HG03378 (cell line): ENCODE measurements around the gene MOB3A.

ENCODE experiments used
- ATAC-seq: cut with Tn5 transposase; IDR thresholded peaks from one replicate; pipeline ENCODE4 v1.9.1; 2021; ENCODE audit warnings: mild to moderate bottlenecking, moderate library complexity; ENCODE audit not compliant: unreplicated experiment

MOB3A gene

DNA sequence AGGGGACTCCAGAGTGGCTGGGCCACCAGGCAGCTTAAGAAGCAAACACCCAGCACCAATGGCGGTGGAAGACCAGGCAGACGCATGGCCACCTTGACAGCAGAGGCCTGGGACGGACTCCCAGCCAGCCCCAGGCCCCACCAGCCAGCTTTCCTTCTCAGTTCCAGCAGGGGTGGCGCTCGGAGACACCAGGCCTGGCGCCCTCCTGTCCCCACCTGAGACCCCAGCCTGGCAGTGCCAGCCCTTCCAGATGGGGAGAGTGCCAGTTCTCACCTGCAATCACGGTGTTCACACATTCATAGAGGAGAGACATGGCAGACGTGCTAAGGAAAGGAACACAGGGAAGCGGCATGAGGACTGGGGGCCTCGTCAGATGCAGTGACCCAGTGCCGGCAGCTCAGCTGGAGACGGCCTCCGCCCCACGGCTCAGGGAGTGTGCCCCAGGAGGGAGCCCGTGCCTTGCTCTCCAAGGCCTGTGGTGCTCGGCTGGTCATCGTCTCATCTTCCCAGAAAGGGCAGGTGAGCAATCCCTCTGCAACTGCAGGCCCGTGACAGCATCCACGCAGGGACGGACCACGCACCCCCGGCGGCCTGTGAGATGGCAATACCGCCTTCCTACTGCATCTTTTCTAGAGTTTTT is 30.9 kb upstream of the MOB3A start:
- no peak for ATAC-seq

DNA sequence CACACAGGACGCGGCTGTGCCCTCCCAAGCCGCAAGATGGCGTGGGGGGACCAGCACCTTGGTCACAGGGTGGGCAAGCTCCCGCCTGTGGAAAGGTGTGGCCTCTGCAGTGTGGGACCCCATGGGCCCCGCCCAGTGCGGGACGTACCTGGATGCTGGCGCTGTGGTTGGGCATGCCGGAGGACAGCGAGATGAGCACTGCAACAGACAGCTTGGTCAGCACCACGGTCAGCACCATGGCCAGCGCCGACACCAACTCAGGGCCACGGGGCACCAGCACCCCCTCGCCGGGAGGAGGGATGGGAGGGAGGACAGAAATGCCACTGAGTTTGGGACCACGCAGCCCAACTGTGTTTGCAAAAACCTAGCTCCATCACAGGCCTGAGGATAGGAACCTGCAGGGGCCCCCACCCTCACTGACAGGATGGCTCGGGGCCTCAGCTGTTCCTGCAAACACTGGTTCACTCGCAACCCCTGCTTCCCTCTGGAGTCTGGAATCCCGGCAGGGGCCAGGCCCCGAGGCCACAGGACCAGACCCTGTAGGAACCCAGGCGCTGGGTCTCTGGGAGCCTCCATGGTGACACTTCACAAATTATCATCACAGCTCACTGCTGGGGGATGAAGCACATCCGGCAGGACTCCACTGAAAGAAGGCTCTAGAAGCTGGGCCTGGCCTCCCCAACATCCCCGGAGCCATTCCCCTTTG is 27.7 kb upstream of the MOB3A start:
- no peak for ATAC-seq

DNA sequence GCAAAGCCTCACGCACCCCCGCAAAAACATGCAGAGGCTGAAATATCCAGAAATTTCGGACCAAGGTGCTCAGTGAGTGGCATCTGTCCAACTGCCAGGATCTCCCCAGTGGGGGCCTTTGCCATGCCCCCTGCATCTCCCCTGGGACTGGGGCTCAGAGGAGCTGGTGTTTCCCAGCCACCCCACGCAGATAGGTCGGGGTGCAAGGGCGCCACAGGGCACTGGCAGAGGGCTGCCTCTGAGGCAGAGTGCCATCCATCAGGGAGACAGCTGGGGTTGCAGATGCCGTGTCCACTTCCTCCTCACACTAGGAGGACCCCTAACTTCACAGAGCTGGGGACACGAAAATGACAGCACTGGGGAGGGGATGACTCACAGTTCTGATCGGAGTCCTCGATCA is 26.9 kb upstream of the MOB3A start:
- ATAC-seq, result no peak

DNA sequence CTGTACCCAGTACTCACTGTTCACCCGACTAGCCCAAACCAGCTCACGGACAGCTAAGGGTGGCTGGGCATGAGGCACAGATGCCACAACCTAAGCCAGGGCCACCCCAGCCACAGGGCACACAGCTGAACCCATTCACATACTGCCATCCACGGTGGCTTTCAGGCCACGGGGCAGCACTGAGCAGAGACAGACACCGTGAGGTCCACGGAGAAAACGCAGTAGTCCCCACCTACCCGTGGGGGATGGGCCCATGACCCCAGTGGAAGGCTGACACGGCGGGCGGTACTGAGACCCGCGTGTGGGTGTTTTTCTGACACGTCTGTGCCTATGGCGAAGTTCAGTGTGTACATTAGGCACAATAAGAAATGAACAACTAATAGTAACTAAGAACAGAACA is 26.1 kb upstream of the MOB3A start:
- no peak for ATAC-seq

DNA sequence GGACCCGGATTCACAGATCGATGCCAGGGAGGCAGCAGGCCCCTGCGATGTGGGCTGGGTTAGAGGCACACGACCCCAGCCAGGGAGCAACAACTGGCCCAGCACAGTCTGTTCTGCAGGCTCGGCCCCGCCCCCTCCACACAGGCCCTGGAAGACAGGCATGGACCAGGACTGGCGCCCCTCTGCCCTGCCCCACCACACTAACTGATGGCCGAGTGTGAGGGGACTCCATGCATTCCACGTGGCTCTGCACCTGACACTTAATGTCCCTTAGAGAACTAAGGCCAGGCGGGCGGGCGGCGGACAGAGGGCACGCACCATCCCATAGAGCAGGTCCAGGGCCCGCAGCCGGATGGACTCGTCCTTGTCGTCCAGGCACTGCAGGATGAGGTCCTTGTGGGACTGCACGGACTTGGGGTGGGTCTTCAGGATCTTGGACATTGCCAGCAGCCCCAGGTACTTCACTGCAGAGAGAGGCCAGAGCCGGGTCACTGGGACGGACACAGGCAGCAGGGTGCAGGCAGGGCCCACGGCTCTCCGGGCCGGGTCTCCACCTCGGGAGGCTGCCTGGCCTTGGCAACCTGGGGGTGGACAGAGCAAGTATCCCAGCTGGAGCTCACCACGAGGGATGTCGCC is 25.4 kb upstream of the MOB3A start:
- ATAC-seq, result no peak

DNA sequence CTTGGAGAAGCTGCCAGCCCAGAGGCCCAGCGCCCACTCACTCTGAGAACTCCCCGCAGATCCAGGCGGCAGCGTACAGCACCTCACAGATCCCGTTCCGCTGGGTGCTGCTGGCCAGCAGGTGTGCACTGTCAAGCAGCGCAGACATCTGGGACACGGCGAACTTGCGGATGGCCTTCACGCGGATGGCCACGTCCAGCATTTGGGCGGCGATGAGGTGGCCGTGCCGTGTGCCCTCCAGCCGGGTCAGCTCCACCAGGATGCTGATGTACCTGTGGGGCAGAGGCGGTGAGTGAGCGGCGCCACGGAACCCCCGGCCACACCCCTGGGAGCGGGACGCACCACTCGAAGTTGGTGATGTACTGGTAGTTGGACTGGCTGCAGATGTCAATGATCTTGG is 24.7 kb upstream of the MOB3A start:
- ATAC-seq, result no peak

DNA sequence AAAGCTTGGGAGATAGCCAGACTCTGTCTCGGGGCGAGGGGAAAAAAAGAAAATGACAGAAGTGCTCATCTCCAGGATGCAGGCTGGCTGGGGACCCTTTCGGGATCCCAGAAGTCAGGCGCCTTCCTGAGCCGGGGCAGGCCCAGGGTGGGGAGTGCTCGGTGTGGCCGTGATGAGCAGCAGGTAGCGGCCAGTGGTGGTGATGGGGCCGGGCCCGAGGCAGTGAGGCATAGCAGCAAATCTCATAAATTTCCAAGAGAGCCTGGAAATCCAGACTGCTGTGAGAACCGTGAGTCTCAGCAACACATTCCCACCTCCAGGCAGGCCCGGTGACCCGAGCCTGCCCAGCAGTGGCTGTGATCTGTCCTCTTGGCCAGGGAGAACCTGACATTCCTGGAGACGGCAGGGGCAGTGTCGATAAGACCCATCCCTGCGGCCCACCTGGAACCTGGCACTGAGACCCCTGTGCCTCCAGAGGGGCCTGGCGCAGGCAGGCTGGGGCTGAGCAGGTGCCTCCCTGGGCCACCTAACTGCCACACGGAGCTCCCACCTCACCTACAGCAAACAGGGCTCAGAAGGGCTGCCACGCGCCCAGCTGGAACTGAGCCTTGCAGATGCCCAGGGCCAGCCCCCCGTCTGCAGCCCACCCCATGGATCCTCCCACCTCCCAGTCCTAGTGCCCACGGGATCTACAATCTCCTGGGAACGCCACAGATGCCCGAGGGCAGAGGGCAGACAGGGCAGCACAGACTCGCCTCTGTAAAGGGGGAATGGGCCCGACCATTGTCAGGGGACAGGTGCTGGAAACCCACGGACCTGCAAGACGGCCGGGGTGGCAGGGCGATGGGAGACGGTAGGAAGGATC is 24.0 kb upstream of the MOB3A start:
- no peak for ATAC-seq

DNA sequence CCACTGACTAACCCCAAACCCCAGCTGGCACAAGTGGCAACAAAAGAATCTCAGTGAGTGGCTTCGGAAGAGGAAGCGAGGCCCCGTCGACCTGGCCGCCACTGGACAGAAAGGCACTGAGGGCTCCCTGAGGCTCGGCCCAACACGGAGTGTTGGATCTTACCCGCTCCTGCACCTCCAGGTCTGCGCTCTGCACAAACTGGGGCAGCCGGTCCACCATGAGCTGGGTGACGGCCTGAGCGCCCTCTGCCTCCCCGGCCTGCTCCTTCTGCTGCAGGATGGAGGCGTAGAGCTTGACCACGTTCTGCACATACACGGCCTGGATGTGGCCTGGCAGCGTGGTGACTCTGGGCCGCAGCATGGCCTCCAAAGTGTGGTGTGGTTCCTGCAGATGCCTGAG is 22.3 kb upstream of the MOB3A start:
- no peak for ATAC-seq

DNA sequence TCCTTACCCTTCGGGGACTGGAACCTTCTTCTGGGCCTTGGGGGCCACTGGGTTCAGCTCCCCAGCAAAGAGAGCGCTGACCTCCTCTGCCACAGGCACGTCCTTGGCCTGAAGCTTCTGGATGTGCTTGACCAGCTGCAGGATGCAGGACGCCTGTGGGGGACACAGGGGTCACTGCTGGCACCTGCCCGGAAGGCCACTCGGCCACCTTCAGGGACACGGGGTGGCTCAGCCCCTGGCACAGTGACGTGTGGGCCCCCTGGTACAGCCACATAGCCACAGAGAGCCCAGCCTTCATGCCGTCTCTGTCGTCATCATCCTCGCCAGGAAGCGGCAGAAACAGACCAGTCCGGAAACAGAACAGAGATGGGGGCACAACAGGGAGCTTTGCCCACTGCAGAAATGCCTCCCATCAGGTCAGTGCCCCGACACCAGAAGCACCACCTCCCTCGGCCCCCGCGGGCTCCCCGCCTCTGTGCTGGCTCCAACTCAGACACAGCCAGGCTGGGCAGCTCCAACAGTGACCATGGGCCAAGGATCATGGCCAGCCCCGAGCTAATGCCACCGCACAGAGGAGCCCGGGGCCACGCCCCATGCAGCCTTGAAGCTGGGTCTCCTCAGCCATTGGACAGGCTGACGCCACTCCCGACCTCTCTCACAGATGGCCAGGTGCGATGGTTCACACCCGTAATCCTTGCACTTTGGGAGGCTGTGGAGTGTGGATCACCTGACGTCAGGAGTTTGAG is 21.3 kb upstream of the MOB3A start:
- ATAC-seq, result no peak

DNA sequence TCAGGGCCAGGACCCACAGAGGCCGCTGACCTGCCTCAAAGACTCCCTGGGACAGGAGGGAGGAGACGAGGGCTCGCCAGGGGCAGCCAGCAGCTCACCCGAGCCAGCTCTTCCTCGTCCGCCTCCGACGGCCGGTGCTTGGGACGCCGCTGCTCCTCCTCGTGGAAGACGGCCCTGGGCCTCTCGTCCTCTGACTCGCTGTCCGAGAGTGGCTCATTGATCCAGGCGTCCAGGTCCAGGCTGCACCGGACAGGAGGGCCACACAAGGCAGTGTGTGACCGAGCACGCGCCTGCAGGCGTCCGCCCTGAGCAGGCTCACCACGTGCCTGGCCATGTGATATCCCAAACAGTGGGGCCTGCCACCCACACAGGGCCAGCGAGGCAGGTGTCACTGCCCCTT is 20.4 kb upstream of the MOB3A start:
- ATAC-seq, result no peak

DNA sequence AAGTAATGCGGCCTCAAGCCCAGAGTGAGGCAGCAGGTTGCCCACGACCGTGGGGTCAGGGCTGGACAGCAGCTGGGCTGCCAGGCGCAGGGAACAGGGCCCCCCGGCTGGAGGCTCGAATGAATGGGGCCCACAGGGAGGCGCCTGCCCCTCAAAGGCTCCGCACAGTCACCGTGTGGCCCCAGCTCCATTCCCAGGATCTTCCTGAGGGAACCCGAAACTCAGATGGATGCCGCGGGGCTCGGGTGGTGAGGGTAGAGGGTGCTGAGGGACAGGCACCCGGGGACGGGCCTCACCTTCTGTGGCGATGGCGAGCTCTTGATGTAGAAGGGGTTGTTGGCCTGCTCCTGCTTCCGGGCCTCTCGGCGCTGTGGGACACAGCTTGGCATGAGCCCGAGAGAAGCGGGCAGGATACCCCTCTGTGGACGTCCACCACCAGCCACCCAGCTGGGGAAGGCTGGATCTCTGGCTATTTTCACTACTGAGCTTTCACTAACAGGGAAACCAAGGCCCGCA is 19.8 kb upstream of the MOB3A start:
- ATAC-seq, result no peak

DNA sequence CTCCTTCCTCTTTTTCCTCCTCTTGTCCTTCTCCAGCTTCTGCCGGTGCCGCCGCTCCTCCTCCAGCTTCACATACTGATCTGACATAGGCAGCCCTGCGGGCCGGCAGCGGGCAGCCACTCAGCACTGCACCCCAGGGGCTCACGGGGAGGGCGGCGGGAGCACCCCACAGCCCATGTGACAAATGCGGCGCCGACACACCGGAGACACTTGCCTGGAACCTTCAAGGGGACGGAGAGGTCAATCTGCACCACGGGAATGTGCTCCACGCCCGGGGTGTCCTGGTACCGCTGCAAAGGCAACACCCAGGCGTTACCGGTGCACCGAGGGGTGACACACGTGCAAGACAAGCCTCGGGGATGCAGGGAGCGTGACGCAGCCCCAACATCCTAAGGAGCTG is 19.2 kb upstream of the MOB3A start:
- ATAC-seq, result no peak

DNA sequence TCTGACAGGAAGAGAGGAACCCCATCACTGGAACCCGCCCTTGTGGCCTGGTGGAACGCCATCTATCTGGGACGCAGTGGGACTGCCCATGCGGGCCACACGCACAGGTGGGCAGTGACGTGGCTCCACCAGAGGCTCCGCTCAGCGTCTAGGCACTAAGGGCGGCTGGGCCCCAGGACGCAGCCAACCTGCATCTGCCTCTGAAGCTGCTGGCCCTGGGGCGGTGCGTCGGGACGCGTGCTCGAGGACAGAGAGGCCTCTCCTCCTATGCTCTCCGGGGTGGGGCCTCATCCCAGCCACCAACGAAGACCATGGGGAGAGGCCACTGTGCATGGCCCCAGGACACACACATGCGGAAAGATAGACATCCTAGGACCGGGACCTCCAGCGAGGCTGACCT is 18.7 kb upstream of the MOB3A start:
- ATAC-seq, result no peak

DNA sequence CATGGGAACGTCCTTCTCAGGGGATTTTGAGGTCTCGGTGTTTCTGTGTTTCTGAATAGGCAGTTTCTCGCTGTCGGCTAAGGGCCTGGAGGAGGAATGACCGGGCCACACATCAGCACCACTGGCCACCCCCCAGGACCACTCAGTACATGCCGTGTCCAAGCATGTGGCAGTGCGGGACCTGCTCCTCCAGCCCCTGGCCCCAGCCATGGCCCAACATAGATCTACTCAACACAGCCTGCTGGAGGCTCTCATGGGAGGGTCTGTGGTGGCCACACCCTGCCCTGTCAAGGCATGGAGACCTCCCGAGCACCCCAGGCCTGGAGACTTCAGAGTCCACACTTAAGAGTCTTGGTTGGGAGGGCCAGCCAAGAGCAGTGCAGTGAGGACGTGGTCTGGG is 18.1 kb upstream of the MOB3A start:
- no peak for ATAC-seq

DNA sequence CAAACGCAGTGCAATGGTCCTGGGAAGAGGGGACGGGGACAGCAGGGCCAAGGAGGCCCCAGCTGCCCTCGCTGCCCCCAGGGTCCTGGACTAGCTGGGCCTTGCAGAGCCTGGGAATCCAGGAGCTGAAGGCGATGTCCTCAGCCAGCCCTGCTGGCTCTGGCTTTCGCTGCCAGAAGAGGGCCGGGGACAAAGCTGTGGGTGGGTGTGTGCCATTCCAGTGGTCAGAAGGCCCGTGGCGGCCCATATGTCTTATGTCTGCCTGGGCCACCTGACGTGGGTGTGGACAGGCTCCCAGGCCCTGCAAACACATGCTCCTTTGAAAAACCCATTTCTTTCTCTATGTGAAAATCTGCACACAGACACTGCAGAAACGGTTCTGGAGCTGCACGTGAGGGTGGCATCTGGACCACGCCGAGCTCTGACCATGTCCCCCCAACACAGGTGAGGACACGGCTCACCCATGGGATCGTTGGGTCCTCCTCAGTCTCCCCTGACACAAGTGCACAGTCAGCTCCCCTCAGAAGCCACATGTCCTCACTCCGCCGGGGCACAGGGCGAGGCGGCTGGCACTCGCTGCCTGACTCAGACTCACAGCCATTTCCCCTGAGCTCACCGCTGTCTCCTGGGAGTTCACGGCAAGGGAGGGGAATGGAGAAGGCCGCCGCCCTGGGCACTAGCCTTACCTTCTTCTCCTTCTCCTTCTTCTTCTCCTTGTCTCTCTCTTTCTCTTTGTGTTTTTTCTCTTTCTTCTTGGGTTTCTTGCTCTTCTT is 17.5 kb upstream of the MOB3A start:
- no peak for ATAC-seq

DNA sequence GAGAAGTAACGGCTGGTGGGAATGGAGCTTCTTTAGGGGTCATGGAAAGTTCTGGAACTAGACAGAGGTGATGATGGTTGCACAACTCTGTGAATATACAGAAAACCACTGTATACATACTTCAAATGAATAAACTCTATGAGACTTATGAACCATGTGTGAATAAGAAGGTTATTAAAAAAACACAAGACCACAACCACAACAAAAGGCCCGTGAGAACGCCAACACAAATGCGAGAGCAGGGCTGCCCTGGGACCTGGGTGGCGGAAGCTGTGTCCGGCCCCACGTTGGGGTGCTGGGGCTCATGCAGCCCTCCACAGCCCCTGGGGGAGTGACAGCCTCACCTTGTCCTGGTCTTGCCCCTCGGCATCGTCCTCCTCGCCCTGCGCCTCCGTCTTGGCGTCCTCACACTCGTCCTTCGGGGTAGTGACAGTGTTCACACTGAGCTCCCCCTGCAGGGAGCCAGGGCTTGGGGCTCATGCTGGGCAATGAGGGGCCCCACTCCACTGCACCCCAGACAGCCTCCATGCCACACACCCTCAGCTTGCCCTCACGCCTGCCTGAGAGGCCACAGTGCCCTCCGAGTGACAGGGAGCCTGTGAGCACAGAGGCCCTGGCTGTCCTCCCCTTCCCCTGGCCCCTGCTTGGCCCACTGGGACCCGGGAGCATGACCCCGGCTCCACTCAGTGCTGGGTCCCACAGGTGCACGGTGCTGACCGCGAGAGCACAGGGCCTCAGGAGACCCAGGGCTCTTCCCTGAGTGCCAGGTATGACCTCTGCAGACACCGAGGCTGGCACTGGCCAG is 16.6 kb upstream of the MOB3A start:
- ATAC-seq, result no peak

DNA sequence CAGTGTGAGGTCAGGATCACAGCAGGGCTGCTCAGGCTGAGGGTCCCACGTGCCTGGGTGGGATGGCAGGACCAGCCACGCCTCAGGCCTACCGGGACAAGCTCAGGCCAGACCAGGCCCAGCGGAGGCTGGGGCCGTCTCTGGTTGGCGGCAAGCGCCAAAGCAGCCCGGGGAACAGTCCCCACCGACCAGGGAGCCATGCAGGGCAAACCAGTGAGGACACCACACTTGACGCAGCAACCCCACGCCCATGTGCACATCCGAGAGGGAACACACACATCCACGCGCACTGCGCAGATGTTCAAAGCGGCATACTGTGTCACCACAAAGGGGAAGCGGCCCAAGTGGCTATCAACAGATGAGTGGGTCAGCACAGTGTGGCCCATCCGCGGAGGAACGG is 15.8 kb upstream of the MOB3A start:
- ATAC-seq, result no peak

DNA sequence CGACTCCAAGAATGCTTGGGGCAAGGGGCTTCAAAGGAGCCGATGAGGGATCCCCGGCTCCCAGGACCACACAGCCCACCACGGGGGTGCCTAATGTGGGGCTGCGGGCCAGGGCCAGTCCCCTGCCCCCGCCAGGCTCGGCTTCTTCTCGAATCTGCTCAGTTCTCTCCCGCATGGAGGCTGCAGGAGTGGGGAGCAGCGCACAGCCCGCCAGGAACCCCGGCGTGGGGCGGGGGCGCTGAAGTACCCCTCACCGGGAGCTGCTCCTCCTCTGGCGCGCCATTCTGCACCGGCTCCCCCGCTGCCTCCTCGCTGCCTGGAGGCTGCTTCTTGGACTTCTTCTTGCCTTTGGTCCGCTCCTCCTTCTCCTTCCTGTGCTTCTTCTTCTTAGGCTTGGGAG is 15.3 kb upstream of the MOB3A start:
- ATAC-seq, result no peak

DNA sequence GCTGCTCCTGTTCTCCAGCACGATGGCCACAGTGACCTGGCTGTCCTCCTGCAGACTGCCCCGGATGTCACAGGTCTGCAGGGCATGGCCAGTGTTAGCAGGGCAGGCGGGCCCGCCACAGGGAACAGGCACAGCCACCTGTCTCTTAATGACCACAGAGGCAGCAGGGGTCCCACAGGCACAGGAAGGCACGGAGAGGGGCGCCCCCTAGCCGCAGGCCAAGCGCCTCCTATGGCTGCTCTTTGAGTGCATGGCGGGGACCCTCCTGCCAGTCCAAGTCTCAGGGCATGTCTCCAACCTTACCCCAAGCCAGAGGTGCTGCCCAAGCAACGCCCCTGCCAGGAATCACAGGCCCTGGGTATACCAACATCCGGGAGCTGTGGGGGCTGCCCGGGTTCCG is 14.7 kb upstream of the MOB3A start:
- ATAC-seq, result no peak
